PFSK-1 (cell line): Measurements from ENCODE around the gene SLC4A1.

Experiments used
- POLR2AphosphoS5 ChIP-seq: IDR thresholded peaks from 2 replicates; pipeline ENCODE4 v1.6.1; 2012; ENCODE audit warnings: low read depth, mild to moderate bottlenecking, control low read depth, low read length, moderate library complexity
- SIN3A ChIP-seq: IDR thresholded peaks from 2 replicates; pipeline ENCODE4 v1.6.1; 2012; ENCODE audit warnings: mild to moderate bottlenecking, low read length, moderate library complexity, borderline replicate concordance; ENCODE audit not compliant: insufficient read depth
- TF ChIP-seq, protein P1 (sequence below), 2 experiments: IDR thresholded peaks; 2 replicates each; pipeline versions ENCODE4 v1.6.1 to v1.8.0; 2011 to 2012; ENCODE audit warnings: low read depth in 2 of 2, low read length in 2 of 2, control low read depth in 1 of 2, inconsistent platforms in 1 of 2, mild to moderate bottlenecking in 1 of 2, moderate library complexity in 1 of 2; ENCODE audit not compliant: insufficient read depth in 1 of 2

DNA sequence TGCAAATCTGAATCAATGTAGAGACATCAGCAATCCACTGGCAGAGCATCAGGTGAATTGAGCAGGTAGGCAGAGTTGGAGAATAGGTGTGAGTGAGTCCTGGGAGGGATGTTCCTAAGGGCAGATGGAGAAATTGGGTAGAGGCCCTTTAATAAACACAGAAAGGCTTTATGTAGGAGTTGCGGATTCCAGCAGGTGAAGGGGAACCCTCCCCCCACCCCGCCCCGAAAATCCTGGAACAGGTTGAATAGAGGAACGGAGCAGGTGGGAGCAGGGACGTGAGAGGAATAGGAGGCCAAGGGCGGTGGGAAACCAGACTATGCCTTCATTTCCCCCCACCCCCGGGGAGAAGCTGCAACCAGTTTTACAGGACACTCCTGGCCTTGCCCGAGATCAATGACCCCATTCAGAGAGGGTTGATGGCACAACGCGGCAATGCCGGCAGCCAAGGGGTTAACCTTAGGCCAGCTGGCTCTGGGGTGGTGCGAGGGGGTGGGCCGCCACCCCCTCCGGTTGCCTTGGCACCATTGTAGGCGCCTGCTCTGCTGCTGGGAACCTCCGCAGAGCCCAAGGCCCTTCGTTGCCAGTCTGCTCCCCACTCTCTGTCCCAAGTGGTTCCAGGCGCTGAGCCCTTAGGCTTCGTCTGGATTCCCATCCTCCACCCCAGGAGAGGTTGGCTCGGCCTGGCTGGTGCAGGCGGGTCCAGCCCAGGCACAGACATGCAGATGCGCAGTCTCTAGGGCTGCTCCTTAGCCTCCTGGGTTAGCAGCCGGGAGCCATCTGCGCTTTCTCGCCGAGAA, 39.7 kb upstream of the SLC4A1 start:
- TF ChIP-seq POLR2AphosphoS5 (no peak), SIN3A (no peak)
- TF ChIP-seq, protein P1, sequence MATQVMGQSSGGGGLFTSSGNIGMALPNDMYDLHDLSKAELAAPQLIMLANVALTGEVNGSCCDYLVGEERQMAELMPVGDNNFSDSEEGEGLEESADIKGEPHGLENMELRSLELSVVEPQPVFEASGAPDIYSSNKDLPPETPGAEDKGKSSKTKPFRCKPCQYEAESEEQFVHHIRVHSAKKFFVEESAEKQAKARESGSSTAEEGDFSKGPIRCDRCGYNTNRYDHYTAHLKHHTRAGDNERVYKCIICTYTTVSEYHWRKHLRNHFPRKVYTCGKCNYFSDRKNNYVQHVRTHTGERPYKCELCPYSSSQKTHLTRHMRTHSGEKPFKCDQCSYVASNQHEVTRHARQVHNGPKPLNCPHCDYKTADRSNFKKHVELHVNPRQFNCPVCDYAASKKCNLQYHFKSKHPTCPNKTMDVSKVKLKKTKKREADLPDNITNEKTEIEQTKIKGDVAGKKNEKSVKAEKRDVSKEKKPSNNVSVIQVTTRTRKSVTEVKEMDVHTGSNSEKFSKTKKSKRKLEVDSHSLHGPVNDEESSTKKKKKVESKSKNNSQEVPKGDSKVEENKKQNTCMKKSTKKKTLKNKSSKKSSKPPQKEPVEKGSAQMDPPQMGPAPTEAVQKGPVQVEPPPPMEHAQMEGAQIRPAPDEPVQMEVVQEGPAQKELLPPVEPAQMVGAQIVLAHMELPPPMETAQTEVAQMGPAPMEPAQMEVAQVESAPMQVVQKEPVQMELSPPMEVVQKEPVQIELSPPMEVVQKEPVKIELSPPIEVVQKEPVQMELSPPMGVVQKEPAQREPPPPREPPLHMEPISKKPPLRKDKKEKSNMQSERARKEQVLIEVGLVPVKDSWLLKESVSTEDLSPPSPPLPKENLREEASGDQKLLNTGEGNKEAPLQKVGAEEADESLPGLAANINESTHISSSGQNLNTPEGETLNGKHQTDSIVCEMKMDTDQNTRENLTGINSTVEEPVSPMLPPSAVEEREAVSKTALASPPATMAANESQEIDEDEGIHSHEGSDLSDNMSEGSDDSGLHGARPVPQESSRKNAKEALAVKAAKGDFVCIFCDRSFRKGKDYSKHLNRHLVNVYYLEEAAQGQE (IDR thresholded peaks at IDR 0.05; ENCODE audit: insufficient read depth in 1 of 2, low read depth in 2 of 2, low read length in 2 of 2), result no peak
